MM.1S (cell line): ENCODE data around the gene TSPAN17.

Experiments used
- DNase-seq: peaks from one replicate; pipeline ENCODE4 v3.0.0-alpha.2; 2015
- H2AFZ ChIP-seq: fragments of 300-600 bp; sonication (generic); 2 replicates; pipeline ENCODE4 v1.6.0; 2016; ENCODE audit warnings: antibody characterized with exemption, low read length
- H3F3A ChIP-seq: fragments of 300-600 bp; sonication (generic); 2 replicates; pipeline ENCODE4 v1.6.1; 2016; ENCODE audit warnings: mild to moderate bottlenecking, antibody characterized with exemption, low read length, moderate library complexity, mixed read lengths; ENCODE audit not compliant: insufficient read depth
- H3K27ac ChIP-seq: fragments of 300-600 bp; sonication (generic); 2 replicates; pipeline ENCODE4 v1.5.1; 2016; ENCODE audit warnings: mild to moderate bottlenecking, low read length
- H3K27me3 ChIP-seq: fragments of 300-600 bp; sonication (generic); replicated peaks from 2 replicates; pipeline ENCODE4 v1.6.0; 2016; ENCODE audit warnings: low read length; ENCODE audit not compliant: insufficient read depth
- H3K36me3 ChIP-seq: fragments of 300-600 bp; sonication (generic); replicated peaks from 2 replicates; pipeline ENCODE4 v1.6.1; 2016; ENCODE audit warnings: mild to moderate bottlenecking, low read length, mixed read lengths; ENCODE audit not compliant: insufficient read depth
- H3K4me1 ChIP-seq: fragments of 300-600 bp; sonication (generic); 2 replicates; pipeline ENCODE4 v1.6.1; 2016; ENCODE audit warnings: low read length, mixed read lengths
- H3K4me2 ChIP-seq: fragments of 300-600 bp; sonication (generic); 2 replicates; pipeline ENCODE4 v1.6.0; 2016; ENCODE audit warnings: low read depth, low read length
- H3K4me3 ChIP-seq: fragments of 300-600 bp; sonication (generic); 2 replicates; pipeline ENCODE4 v1.5.1; 2016; ENCODE audit warnings: low read length, mixed read lengths
- H3K79me2 ChIP-seq: fragments of 300-600 bp; sonication (generic); 2 replicates; pipeline ENCODE4 v1.6.1; 2016; ENCODE audit warnings: mixed run types, low read length, mixed read lengths
- H3K9ac ChIP-seq: fragments of 300-600 bp; sonication (generic); 2 replicates; pipeline ENCODE4 v1.6.1; 2016; ENCODE audit warnings: low read length, mixed read lengths
- H3K9me2 ChIP-seq: fragments of 300-600 bp; sonication (generic); replicated peaks from 2 replicates; pipeline ENCODE4 v1.6.1; 2016; ENCODE audit warnings: mild to moderate bottlenecking, low read length, mixed read lengths; ENCODE audit not compliant: insufficient read depth
- H3K9me3 ChIP-seq: fragments of 300-600 bp; sonication (generic); replicated peaks from 2 replicates; pipeline ENCODE4 v1.6.1; 2016; ENCODE audit warnings: mild to moderate bottlenecking, low read length, mixed read lengths; ENCODE audit not compliant: insufficient read depth
- H4K20me1 ChIP-seq: fragments of 300-600 bp; sonication (generic); 2 replicates; pipeline ENCODE4 v1.6.1; 2016; ENCODE audit warnings: mild to moderate bottlenecking, low read length, moderate library complexity, mixed read lengths; ENCODE audit not compliant: insufficient read depth
- EZH2 ChIP-seq: fragments of 300-600 bp; sonication (generic); optimal IDR thresholded peaks from 2 replicates; pipeline ENCODE3; 2017; ENCODE audit warnings: low read depth, mild to moderate bottlenecking, antibody characterized with exemption, low read length, mixed read lengths
- EZH2phosphoT487 ChIP-seq: fragments of 300-600 bp; sonication (generic); IDR thresholded peaks from 2 replicates; pipeline ENCODE4 v1.6.1; 2018; ENCODE audit warnings: antibody characterized with exemption, low read length
- TF ChIP-seq, protein P1 (sequence below): fragments of 300-600 bp; sonication (generic); IDR thresholded peaks from 2 replicates; pipeline ENCODE4 v1.5.1; 2016; ENCODE audit warnings: antibody characterized with exemption, low read length, mixed read lengths

TSPAN17 gene

DNA sequence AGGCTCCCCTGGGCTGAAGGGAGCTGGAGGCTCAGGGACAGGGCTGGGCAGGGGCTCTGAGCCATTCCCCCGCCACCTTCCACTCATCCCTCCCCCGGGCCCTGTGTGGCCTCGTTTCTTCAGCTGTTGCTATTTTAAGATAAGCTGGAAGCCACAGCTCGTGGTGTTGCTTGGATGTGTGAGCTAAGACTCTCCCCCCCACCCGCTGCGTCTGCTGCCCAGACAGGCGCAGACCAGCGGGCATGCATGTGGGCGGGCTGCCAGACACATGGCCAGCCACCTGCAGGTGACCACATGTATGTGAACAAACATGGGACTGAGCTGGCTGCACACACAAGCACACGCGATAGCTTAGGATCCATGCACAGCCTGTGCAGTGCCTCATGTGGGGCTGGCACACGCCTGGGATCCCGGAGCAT lies 25.6 kb upstream of the TSPAN17 start:
- Histone ChIP-seq H2AFZ (no peak overlapping the region), H3F3A (no peaks in the 10 kb centered on the region), H3K36me3 (no peaks in the 10 kb centered on the region), H3K4me3 (no peak overlapping the region), H3K79me2 (no peaks in the 10 kb centered on the region), H3K9me3 (no peaks in the 10 kb centered on the region), H3K27ac (no peak overlapping the region), H3K27me3 (peaks cover 81% of the 10 kb centered on the region), H3K4me1 (no peaks in the 10 kb centered on the region), H3K9ac (no peak overlapping the region), H3K4me2 (no peak overlapping the region), H4K20me1 (no peaks in the 10 kb centered on the region), H3K9me2 (no peaks in the 10 kb centered on the region)
- DNase-seq, result no peak
- TF ChIP-seq, protein P1, sequence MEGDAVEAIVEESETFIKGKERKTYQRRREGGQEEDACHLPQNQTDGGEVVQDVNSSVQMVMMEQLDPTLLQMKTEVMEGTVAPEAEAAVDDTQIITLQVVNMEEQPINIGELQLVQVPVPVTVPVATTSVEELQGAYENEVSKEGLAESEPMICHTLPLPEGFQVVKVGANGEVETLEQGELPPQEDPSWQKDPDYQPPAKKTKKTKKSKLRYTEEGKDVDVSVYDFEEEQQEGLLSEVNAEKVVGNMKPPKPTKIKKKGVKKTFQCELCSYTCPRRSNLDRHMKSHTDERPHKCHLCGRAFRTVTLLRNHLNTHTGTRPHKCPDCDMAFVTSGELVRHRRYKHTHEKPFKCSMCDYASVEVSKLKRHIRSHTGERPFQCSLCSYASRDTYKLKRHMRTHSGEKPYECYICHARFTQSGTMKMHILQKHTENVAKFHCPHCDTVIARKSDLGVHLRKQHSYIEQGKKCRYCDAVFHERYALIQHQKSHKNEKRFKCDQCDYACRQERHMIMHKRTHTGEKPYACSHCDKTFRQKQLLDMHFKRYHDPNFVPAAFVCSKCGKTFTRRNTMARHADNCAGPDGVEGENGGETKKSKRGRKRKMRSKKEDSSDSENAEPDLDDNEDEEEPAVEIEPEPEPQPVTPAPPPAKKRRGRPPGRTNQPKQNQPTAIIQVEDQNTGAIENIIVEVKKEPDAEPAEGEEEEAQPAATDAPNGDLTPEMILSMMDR, result no peak
- no peak for TF ChIP-seq EZH2phosphoT487
- no peak for TF ChIP-seq EZH2

DNA sequence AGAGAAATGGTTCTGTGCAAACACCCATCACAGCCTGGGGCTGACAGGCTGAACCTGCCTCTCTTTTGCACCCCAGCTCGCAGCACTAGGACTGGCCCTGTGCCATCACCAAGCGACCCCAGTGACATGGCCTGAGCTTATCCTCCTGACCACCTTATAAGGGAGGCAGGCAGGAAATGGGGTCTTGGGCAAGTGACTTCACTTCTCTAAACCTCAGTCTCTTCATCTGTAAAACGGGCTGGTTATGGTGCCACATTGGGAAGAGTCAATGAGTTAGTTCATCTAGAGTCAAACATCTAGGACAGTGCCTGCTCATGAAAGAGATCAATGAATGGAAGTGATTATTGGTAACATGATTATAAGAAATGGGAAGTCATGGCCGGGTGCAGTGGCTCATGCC lies 23.1 kb upstream of the TSPAN17 start:
- TF ChIP-seq EZH2, result no peak
- TF ChIP-seq EZH2phosphoT487, result no peak
- TF ChIP-seq, protein P1, result no peak
- Histone ChIP-seq H3K9me3 (no peaks in the 10 kb centered on the region), H3K27ac (no peak overlapping the region), H3K9ac (no peak overlapping the region), H3K9me2 (no peaks in the 10 kb centered on the region), H3K4me1 (no peaks in the 10 kb centered on the region), H3K4me2 (no peak overlapping the region), H3K27me3 (peaks cover 79% of the 10 kb centered on the region), H2AFZ (no peak overlapping the region), H4K20me1 (no peaks in the 10 kb centered on the region), H3K36me3 (no peaks in the 10 kb centered on the region), H3K4me3 (no peak overlapping the region), H3F3A (no peaks in the 10 kb centered on the region), H3K79me2 (no peaks in the 10 kb centered on the region)
- no peak for DNase-seq

DNA sequence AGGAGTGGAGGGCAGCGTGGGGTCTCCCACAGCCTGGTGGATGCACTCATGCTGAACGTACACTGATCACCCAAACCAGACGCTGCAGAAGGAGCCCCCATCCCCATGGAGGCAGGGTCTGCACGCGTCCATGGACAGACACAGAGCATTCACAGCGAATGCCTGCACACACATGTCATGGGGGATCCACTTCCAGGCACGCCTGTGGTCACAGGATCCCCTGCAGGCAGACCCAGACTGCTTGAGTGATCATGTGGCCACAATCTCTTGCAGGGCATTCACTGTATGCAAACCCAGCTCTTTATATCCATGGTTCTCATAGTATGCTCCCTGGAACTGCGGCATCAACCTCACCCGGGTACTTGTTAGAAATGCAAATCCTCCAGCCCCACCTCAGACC lies 22.3 kb upstream of the TSPAN17 start:
- Histone ChIP-seq H3K9me3 (no peaks in the 10 kb centered on the region), H3K36me3 (no peaks in the 10 kb centered on the region), H3F3A (no peaks in the 10 kb centered on the region), H3K27ac (no peak overlapping the region), H4K20me1 (no peaks in the 10 kb centered on the region), H3K9ac (no peak overlapping the region), H3K4me3 (no peak overlapping the region), H3K79me2 (no peaks in the 10 kb centered on the region), H2AFZ (no peak overlapping the region), H3K4me1 (no peaks in the 10 kb centered on the region), H3K27me3 (peaks cover 81% of the 10 kb centered on the region), H3K9me2 (no peaks in the 10 kb centered on the region), H3K4me2 (no peak overlapping the region)
- TF ChIP-seq EZH2phosphoT487 (no peak), EZH2 (no peak)
- TF ChIP-seq, protein P1, result no peak
- DNase-seq, result no peak
